ENCODE data around the gene PAPPA2. TPM values are rescaled to one million over a fixed set of nuclear protein-coding genes. Genes with fewer than 3 reads are reported as not detected.

The PAPPA2 gene
- total RNA-seq, 4 donors from 2014 or later = 0.55 to 3.3 (median 2.2) TPM; not detected in 1

- 44 to 58% methylated on average over 3 of the region's 3 CpGs for WGBS, 2 donors (ENCODE audit: low coverage in 1 of 2)
- in situ Hi-C loops (cut with MboI; ENCODE audit: low pct_ligation_motif_present in 1 of 4, low pct_unique_long_range_greater_than_20kb in 1 of 4, low sequenced_read_pairs in 3 of 4) = no loop called here
These were observed 146.8 kb downstream of the PAPPA2 start for GRCh38 chr1:176609556-176610408.

GRCh38 chr1:176612791-176613190 is 149.8 kb downstream of the PAPPA2 start:
- no peak for DNase-seq
- in situ Hi-C loops (cut with MboI; ENCODE audit: low pct_ligation_motif_present in 1 of 4, low pct_unique_long_range_greater_than_20kb in 1 of 4, low sequenced_read_pairs in 3 of 4) (no loop called here), intact Hi-C loops (cut with DNase I; ENCODE audit: low total_unique reads) (no loop called here)
- no peaks in the 10 kb centered on the region for H3K9me3 ChIP-seq
- WGBS, 2 donors (ENCODE audit: low coverage in 1 of 2) = 50 to 63% methylated on average over 4 of the region's 4 CpGs
- no peaks in the 10 kb centered on the region for H3K4me1 ChIP-seq
- H3K36me3 ChIP-seq = no peaks in the 10 kb centered on the region
- no peak overlapping the region for H3K27ac ChIP-seq
- no peak for TF ChIP-seq POLR2AphosphoS5 (IDR thresholded peaks at IDR 0.05)
- TF ChIP-seq EP300 (IDR thresholded peaks at IDR 0.05; ENCODE audit: low read depth) = no peak
- TF ChIP-seq CTCF (IDR thresholded peaks at IDR 0.05) = no peak
- TF ChIP-seq POLR2A (IDR thresholded peaks at IDR 0.05) = no peak
- H3K27me3 ChIP-seq = no peaks in the 10 kb centered on the region
- no peak overlapping the region for H3K4me3 ChIP-seq

More at GRCh38 chr1:176609556-176610408, 146.8 kb downstream of the PAPPA2 start:
- DNase-seq = no peak
- Histone ChIP-seq H3K36me3 (no peaks in the 10 kb centered on the region), H3K4me1 (no peaks in the 10 kb centered on the region), H3K4me3 (no peak overlapping the region), H3K27ac (no peak overlapping the region), H3K27me3 (no peaks in the 10 kb centered on the region), H3K9me3 (no peaks in the 10 kb centered on the region)
- TF ChIP-seq POLR2AphosphoS5 (IDR thresholded peaks at IDR 0.05) = no peak
- TF ChIP-seq POLR2A (IDR thresholded peaks at IDR 0.05) = no peak
- TF ChIP-seq CTCF (IDR thresholded peaks at IDR 0.05) = no peak
- TF ChIP-seq EP300 (IDR thresholded peaks at IDR 0.05; ENCODE audit: low read depth) = no peak
- intact Hi-C loops (cut with DNase I; ENCODE audit: low total_unique reads) = no loop called here

- TF ChIP-seq POLR2A (IDR thresholded peaks at IDR 0.05) (no peak), EP300 (IDR thresholded peaks at IDR 0.05; ENCODE audit: low read depth) (no peak), POLR2AphosphoS5 (IDR thresholded peaks at IDR 0.05) (no peak), CTCF (IDR thresholded peaks at IDR 0.05) (no peak)
- Histone ChIP-seq H3K27ac (no peak overlapping the region), H3K4me1 (no peaks in the 10 kb centered on the region), H3K27me3 (no peaks in the 10 kb centered on the region), H3K4me3 (no peak overlapping the region), H3K9me3 (no peaks in the 10 kb centered on the region), H3K36me3 (no peaks in the 10 kb centered on the region)
- intact Hi-C loops (cut with DNase I; ENCODE audit: low total_unique reads) = no loop called here
- no peak for DNase-seq
- in situ Hi-C loops (cut with MboI; ENCODE audit: low pct_ligation_motif_present in 1 of 4, low pct_unique_long_range_greater_than_20kb in 1 of 4, low sequenced_read_pairs in 3 of 4) = no loop called here
These were observed 154.9 kb downstream of the PAPPA2 start for GRCh38 chr1:176617881-176618280.

- DNase-seq = no peak
- intact Hi-C loops (cut with DNase I; ENCODE audit: low total_unique reads) = no loop called here
- Histone ChIP-seq H3K36me3 (no peaks in the 10 kb centered on the region), H3K4me3 (no peak overlapping the region), H3K4me1 (no peaks in the 10 kb centered on the region), H3K27ac (no peak overlapping the region), H3K27me3 (no peaks in the 10 kb centered on the region), H3K9me3 (no peaks in the 10 kb centered on the region)
- in situ Hi-C loops (cut with MboI; ENCODE audit: low pct_ligation_motif_present in 1 of 4, low pct_unique_long_range_greater_than_20kb in 1 of 4, low sequenced_read_pairs in 3 of 4) = no loop called here
- no peak for TF ChIP-seq POLR2AphosphoS5 (IDR thresholded peaks at IDR 0.05)
- TF ChIP-seq CTCF (IDR thresholded peaks at IDR 0.05) = no peak
- TF ChIP-seq POLR2A (IDR thresholded peaks at IDR 0.05) = no peak
- TF ChIP-seq EP300 (IDR thresholded peaks at IDR 0.05; ENCODE audit: low read depth) = no peak
- 43 to 57% methylated on average over 1 of the region's 1 CpG for WGBS, 2 donors (ENCODE audit: low coverage in 1 of 2)
These were observed 156.3 kb downstream of the PAPPA2 start for GRCh38 chr1:176619261-176619660.

Measured in transverse colon (tissue), 4 donors.